Measurements from ENCODE around the gene IGF1R.

The IGF1R gene

DNA sequence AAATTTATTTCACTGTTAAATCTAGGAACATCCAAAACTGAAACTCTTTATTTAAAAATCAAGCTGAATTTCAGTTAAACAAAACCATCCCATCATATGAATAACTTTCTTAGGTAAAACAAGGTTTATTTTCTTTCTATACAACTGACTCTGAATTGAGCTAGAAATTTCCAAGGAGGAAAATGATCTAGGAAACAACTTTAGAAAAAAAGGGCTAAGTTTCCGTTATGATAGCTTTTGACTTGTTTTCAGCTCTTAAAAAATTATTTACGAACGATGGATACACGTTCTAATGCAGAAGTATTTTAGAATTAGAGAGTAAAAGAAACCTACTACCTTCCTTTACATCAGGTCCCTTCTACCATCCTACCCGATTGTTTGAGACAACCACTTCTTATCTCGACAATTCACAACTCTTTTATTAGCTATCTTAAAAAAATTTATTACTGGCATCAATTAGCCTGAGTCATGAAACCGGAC is 1.8 kb upstream of the IGF1R start:
- Histone ChIP-seq H3K27ac (ENCODE audit: low read length) (no peak overlapping the region), H3K79me2 (ENCODE audit: insufficient read depth, low read length) (peaks cover 24% of the 10 kb centered on the region), H3K4me2 (ENCODE audit: insufficient read depth, low read length) (peak overlapping the region; percentile 92), H3K4me1 (ENCODE audit: insufficient read depth, low read length) (peaks cover 29% of the 10 kb centered on the region), H3K27me3 (ENCODE audit: insufficient read depth, low read length, poor library complexity) (peaks cover 66% of the 10 kb centered on the region), H3K9me3 (ENCODE audit: insufficient read depth, low read length, severe bottlenecking) (no peaks in the 10 kb centered on the region), H3K36me3 (ENCODE audit: insufficient read depth, low read length) (no peaks in the 10 kb centered on the region), H3K9ac (ENCODE audit: low read depth, low read length) (peak overlapping the region; percentile 90; the same call in 1 of the 2 replicates), H4K20me1 (ENCODE audit: insufficient read depth, low read length) (peaks cover 22% of the 10 kb centered on the region), H3K4me3 (ENCODE audit: low read depth in 1 of 2, low read length in 2 of 2) (peak overlapping the region in 1 of 2 experiments; percentile 74; a peak in 2 of 4 replicates), H2AFZ (ENCODE audit: low read depth, low read length) (no peak overlapping the region)
- ATAC-seq (ENCODE audit: insufficient read depth, low read depth) (no peak), DNase-seq (no peak)
- TF ChIP-seq EZH2 (IDR thresholded peaks at IDR 0.05; ENCODE audit: borderline replicate concordance, low read depth, low read length, severe bottlenecking): no peak
- TF ChIP-seq, protein P1, sequence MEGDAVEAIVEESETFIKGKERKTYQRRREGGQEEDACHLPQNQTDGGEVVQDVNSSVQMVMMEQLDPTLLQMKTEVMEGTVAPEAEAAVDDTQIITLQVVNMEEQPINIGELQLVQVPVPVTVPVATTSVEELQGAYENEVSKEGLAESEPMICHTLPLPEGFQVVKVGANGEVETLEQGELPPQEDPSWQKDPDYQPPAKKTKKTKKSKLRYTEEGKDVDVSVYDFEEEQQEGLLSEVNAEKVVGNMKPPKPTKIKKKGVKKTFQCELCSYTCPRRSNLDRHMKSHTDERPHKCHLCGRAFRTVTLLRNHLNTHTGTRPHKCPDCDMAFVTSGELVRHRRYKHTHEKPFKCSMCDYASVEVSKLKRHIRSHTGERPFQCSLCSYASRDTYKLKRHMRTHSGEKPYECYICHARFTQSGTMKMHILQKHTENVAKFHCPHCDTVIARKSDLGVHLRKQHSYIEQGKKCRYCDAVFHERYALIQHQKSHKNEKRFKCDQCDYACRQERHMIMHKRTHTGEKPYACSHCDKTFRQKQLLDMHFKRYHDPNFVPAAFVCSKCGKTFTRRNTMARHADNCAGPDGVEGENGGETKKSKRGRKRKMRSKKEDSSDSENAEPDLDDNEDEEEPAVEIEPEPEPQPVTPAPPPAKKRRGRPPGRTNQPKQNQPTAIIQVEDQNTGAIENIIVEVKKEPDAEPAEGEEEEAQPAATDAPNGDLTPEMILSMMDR (IDR thresholded peaks at IDR 0.05; ENCODE audit: borderline replicate concordance, extremely low read depth, low read length, poor library complexity, severe bottlenecking): no peak

DNA sequence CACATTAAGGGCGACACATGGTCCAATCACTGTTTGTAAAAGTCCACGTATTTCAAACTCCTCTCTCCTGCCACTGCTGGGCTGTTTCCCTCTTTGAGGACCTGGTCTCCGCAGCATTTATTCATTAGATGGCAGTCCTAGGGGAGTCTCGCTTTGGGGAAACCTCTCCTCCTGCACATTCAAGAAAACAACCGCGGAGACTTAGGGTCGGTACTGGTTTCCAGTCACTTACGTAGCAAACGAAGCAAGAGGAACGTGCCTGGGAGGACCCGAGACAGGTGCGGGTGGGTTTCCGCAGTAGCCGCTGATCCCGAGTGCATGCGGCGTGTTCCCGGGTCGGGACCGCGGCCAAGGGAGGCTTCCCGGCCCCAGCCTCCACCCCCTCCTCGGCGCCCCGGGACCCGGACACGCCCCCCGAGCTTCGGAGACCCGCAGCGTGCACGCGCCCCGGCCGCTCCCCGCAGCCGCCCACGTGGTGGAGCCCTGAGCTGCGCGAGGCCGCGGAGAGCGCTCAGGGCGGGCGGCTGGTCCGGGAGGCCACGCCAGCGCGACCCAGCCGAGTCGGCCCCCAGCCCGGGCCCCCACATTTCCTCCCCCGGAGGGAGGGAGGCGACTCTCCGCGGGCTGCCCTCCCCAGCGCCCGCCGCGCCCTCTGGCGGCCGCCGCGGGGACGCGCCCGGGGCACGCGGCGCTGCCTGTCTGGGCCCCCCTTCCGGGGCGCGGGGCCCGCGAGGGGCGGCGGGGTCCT is 1.1 kb upstream of the IGF1R start:
- Histone ChIP-seq H3K9me3 (ENCODE audit: insufficient read depth, low read length, severe bottlenecking) (no peaks in the 10 kb centered on the region), H3K4me1 (ENCODE audit: insufficient read depth, low read length) (peaks cover 36% of the 10 kb centered on the region), H4K20me1 (ENCODE audit: insufficient read depth, low read length) (peaks cover 28% of the 10 kb centered on the region), H3K36me3 (ENCODE audit: insufficient read depth, low read length) (no peaks in the 10 kb centered on the region), H3K27me3 (ENCODE audit: insufficient read depth, low read length, poor library complexity) (peaks cover 60% of the 10 kb centered on the region), H3K4me3 (ENCODE audit: low read depth in 1 of 2, low read length in 2 of 2) (peak overlapping the region; percentile 53 to 74; a peak in 3 of 4 replicates), H2AFZ (ENCODE audit: low read depth, low read length) (peak overlapping the region; percentile 95), H3K27ac (ENCODE audit: low read length) (peak overlapping the region; percentile 77), H3K9ac (ENCODE audit: low read depth, low read length) (peak overlapping the region; percentile 90), H3K79me2 (ENCODE audit: insufficient read depth, low read length) (peaks cover 30% of the 10 kb centered on the region), H3K4me2 (ENCODE audit: insufficient read depth, low read length) (peak overlapping the region; percentile 92)
- TF ChIP-seq, protein P1 (IDR thresholded peaks at IDR 0.05; ENCODE audit: borderline replicate concordance, extremely low read depth, low read length, poor library complexity, severe bottlenecking): peak; percentile 63
- peak; percentile 85 for TF ChIP-seq EZH2 (IDR thresholded peaks at IDR 0.05; ENCODE audit: borderline replicate concordance, low read depth, low read length, severe bottlenecking)
- DNase-seq (peak; percentile 73), ATAC-seq (ENCODE audit: insufficient read depth, low read depth) (peak; percentile 63)

DNA sequence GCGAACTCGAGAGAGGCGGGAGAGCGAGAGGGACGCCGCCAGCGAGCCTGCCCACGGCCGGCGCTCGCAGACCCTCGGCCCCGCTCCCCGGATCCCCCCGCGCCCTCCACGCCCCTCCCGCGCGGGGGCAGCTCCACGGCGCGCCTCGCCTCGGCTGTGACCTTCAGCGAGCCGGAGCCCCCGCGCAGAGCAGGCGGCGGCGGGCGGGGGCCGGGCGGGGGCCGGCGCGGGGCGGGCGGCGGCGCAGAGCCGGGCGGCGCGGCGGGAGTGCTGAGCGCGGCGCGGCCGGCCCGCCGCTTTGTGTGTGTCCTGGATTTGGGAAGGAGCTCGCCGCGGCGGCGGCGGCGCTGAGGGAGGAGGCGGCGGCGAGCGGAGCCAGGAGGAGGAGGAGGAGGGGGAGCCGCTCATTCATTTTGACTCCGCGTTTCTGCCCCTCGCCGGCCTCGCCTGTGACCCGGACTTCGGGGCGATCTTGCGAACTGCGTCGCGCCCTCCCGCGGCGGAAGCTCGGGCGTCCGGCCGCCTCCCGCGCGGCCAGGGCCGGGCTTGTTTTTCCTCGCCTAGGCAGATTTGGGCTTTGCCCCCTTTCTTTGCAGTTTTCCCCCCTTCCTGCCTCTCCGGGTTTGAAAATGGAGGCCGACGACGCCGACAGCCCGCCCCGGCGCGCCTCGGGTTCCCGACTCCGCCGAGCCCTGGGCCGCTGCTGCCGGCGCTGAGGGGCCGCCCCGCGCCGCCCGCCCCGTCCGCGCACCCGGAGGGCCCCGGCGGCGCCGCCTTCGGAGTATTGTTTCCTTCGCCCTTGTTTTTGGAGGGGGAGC is 524 bp downstream of the IGF1R start:
- Histone ChIP-seq H2AFZ (ENCODE audit: low read depth, low read length) (peak overlapping the region; percentile 75), H3K4me1 (ENCODE audit: insufficient read depth, low read length) (peaks cover 52% of the 10 kb centered on the region), H4K20me1 (ENCODE audit: insufficient read depth, low read length) (peaks cover 43% of the 10 kb centered on the region), H3K36me3 (ENCODE audit: insufficient read depth, low read length) (no peaks in the 10 kb centered on the region), H3K4me2 (ENCODE audit: insufficient read depth, low read length) (peak overlapping the region; percentile 97), H3K9me3 (ENCODE audit: insufficient read depth, low read length, severe bottlenecking) (no peaks in the 10 kb centered on the region), H3K27me3 (ENCODE audit: insufficient read depth, low read length, poor library complexity) (peaks cover 51% of the 10 kb centered on the region), H3K9ac (ENCODE audit: low read depth, low read length) (peak overlapping the region; percentile 73), H3K4me3 (ENCODE audit: low read depth in 1 of 2, low read length in 2 of 2) (peak overlapping the region; percentile 47 to 74; a peak in 3 of 4 replicates), H3K27ac (ENCODE audit: low read length) (peak overlapping the region; percentile 70), H3K79me2 (ENCODE audit: insufficient read depth, low read length) (peaks cover 46% of the 10 kb centered on the region)
- peak; percentile 47 for DNase-seq
- ATAC-seq (ENCODE audit: insufficient read depth, low read depth): peak; percentile 28
- no peak for TF ChIP-seq EZH2 (IDR thresholded peaks at IDR 0.05; ENCODE audit: borderline replicate concordance, low read depth, low read length, severe bottlenecking)
- TF ChIP-seq, protein P1 (IDR thresholded peaks at IDR 0.05; ENCODE audit: borderline replicate concordance, extremely low read depth, low read length, poor library complexity, severe bottlenecking): no peak

Measured in DND-41 (cell line).